DMS79 (cell line): ENCODE measurements around the gene MOSPD3.

Source experiments
- DNase-seq: peaks from one replicate; lab custom pipeline; 2025; lab: John Stamatoyannopoulos, UW

Gene MOSPD3

DNA sequence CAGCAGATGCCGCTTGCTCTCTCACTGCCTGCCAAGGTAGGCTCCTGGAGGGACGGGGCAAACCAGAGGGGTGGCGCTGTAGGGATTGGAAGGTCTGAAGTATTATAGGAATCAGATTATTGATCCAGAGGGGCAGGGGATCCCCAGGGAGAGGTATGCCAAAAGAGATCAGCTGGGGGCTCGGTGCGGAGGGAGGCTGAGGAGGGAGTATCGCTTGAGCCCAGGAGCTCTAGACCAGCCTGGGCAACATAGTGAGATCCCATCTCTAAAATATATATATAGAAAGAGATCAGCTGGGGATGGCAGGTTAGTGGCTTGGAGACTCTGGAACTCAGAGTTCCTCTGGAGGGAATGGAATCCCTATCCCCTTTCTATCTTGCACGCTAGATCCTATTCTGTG, 17.2 kb upstream of the MOSPD3 start:
- no peak for DNase-seq

DNA sequence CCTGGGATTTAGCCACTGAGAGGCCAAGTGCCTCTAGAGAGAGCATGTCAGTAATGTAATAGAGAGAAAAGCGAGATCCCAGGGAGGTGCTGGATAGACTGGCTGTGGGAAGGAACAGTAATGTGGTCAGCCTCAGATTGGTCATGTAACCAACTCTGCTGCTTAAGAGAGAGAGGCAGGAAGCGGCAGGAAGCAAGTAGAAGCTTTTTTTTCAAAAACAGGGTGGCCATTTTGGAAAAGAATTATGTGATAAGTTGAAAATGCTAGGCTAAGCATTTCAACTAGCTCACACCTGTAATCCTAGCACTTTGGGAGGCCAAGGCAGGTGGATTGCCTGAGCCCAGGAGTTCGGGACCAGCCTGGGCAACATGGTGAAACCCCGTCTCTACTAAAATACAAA, 13.9 kb upstream of the MOSPD3 start:
- no peak for DNase-seq

DNA sequence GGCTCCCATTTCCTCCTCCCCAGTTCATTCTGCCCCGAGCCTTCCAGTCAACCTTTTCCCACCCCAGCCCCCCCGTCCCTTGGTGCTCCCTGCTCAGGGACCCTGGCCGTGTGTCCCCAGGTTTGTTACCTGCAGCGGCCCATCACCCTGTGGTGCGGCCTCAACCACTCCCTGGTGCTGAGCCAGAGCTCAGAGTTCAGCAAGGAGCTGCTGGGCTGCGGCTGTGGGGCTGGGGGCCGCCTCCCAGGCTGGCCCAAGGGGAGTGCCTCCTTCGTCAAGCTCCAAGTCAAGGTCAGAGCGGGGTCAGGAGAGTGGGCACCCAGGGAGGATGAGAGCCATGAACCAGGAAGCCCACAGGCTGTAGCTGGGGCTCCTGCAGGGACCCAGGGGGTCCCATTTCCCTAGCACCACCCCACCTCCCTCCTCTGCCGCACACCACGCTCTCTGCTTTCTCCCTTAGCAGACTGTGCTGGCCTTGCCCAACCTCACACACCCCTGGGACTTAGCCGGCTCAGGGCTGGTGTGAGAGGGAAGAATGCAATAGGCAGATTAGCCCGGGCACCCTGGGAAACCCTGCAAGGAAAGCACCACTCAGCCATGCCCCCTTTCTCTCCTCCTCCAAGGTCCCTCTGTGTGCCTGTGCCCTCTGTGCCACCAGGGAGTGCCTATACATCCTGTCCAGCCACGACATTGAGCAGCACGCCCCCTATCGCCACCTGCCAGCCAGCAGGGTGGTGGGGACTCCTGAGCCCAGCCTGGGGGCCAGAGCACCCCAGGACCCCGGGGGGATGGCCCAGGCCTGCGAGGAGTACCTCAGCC, 12.2 kb upstream of the MOSPD3 start:
- no peak for DNase-seq

DNA sequence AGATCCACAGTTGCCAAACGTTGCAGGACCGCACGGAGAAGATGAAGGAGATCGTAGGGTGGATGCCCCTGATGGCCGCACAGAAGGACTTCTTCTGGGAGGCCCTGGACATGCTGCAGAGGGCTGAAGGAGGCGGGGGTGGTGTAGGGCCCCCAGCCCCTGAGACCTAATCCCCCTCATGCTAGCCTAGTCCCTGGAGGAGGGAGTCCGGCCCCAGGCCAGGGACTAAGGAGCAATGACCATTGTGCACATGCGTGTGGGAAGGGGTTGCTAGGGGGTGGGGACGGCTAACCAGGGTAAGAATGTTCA, 11.7 kb upstream of the MOSPD3 start:
- DNase-seq: no peak

DNA sequence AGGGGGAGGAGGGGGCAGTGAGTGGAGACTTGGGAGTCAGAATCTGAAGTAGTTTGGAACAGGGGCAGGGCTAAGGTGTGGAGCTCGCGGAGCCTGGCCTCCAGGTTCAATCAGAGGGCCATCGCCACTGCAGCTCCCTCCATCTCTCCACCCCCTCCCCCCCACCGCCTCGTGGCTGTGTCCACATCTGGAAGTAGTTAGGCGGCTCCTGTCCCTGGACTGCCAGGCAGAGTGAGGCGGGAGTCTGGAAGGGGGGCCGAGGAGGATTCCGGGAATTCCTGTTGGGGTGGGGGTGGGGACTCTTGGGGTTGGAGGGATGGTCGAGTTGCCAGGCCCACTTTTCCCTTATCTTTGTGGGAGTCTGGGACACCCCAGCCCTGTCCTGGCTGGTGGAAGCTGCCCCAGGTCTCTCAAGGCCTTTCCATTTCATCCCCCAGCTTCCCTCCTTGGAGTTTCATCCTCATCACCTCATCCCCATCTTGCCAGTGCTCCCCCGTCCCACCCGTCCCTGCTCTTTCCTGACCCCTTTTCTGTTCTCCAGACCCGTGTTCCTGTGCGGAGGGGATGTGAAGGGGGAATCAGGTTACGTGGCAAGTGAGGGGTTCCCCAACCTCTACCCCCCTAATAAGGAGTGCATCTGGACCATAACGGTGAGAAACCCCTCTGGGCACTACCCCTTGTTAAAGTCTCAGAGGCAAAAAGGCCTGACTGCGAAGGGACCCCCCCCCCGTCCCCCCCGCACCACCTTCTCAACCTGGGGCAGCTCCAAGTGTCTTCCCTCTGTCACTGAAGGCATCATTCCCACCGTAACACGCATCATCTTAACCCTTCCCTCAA, 9.2 kb upstream of the MOSPD3 start:
- no peak for DNase-seq

DNA sequence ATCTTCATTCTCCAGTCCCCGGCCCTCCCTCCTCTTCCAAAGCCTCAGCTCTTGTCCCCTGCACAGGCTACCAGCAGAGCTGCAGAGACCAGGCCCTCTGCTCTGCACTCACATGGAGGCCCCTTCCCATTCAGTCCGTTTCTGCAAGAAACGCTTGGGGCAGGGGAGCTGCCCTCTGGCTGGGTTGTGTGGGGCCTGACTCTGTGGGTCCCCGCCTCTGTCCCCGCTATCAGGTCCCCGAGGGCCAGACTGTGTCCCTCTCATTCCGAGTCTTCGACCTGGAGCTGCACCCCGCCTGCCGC, 8.7 kb upstream of the MOSPD3 start:
- no peak for DNase-seq

DNA sequence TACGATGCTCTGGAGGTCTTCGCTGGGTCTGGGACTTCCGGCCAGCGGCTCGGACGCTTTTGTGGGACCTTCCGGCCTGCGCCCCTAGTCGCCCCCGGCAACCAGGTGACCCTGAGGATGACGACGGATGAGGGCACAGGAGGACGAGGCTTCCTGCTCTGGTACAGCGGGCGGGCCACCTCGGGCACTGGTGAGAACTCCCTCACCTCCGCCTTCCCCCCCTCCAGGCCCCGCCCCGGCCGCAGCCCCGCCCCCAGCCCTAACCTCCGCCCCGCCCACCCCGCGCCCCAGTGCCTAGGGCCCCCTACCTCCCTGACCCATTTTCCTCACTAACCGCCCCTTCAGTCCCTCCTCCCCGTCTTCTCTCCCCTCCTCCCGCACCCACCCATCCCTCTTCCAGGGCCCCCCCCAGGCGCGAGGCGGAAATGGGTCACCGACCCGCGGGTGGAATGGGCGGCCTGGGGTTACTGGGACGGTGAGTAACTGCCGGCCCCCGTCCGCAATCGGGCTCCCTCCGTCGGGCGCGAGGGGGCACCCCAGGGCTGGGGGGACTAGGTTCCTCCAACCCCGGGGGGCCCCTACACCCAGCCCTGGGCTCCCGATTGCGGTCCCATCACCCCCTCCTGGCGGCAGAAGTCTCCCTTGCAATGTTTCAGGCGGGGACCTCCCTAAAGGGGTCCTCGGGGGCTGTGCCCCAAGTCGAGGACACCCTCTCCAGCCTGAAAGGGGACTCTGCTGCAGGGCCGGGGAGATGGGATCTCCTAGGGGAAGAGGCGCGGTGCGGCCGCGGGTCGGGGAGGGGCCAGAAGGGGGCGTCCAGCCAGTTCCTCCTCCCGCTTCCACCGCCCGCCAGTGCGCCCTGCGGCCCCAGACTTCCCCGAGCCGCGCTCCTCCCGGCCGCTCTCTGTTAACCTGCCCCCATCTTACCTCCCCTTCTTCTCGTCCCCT, 8.0 kb upstream of the MOSPD3 start:
- peak; percentile 39 for DNase-seq

DNA sequence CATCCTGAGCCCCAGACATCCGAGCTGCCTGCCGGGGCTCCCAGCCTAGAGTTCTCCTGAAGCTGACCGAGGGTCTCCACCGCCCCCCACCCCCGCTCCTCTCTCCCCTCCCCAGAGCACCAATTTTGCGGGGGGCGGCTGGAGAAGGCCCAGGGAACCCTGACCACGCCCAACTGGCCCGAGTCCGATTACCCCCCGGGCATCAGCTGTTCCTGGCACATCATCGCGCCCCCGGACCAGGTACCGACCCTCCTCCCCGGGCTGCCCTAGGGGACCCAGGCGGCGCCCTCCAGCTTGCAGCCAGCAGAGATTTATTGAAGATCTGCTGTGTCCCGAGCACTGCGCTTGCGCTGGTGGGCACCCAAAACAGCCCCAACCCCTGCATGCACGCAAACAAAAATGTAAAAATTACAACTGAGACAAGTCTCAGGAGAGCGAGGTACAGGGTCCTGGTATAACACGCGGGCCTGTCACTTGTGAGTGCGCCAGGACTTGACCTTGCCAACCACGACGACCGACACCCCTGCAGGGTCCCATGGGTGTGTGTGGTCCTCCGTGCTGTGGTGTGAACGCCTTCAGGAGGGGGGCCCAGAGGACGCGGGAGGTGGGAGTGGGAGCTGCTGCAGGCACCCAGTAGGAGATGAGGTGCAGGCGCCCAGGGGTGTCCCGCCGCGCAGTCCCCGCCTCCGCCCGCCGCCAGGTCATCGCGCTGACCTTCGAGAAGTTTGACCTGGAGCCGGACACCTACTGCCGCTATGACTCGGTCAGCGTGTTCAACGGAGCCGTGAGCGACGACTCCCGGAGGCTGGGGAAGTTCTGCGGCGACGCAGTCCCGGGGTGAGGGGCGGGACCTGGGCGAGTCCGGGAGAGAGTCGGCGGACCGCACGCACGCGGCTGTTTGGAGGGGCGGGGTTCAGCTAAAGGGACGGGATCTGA, 7.1 kb upstream of the MOSPD3 start:
- DNase-seq: no peak

DNA sequence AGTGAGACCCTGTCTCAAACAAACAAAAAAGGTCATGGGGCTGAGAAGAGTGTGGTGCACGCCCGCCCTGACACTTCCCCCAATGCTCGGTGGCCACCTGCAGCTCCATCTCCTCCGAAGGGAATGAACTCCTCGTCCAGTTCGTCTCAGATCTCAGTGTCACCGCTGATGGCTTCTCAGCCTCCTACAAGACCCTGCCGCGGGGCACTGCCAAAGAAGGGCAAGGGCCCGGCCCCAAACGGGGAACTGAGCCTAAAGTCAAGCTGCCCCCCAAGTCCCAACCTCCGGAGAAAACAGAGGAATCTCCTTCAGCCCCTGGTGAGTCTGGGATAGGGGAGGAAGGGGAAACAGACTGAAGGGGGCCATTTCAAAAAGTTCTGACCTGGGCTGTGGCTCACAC, 6.0 kb upstream of the MOSPD3 start:
- DNase-seq: no peak

DNA sequence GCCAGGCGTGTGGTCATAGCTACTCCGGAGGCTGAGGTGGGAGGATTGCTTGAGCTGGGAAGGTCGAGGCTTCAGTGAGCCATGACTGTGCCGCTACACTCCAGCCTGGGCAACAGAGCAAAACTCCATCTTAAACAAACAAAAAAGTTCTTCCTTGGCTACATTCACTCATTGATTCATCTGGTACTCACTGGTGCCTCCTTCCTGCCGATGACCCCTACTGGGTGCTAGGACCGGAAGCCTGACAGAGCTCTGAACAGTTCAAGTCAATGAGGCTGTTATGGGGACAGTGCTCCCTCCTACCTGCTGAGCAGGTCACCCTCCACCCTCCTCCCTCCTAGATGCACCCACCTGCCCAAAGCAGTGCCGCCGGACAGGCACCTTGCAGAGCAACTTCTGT, 5.2 kb upstream of the MOSPD3 start:
- no peak for DNase-seq

DNA sequence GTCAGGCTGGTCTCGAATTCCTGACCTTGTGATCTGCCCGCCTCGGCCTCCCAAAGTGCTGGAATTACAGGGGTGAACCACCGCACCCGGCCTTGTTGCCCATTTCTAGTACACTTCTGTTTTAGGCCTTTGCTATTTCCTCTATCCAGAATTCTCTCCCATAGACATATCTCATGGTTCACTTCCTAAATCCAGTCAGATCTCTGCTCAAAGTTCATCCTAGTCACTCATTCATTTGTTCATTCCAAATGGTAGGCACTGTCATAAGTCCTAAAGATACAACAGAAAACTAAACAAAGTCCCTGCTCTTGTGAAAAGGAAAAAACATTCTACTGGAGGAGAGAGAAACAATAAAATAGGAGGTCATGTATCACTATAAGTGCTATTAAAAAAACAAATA, 2.4 kb upstream of the MOSPD3 start:
- no peak for DNase-seq

DNA sequence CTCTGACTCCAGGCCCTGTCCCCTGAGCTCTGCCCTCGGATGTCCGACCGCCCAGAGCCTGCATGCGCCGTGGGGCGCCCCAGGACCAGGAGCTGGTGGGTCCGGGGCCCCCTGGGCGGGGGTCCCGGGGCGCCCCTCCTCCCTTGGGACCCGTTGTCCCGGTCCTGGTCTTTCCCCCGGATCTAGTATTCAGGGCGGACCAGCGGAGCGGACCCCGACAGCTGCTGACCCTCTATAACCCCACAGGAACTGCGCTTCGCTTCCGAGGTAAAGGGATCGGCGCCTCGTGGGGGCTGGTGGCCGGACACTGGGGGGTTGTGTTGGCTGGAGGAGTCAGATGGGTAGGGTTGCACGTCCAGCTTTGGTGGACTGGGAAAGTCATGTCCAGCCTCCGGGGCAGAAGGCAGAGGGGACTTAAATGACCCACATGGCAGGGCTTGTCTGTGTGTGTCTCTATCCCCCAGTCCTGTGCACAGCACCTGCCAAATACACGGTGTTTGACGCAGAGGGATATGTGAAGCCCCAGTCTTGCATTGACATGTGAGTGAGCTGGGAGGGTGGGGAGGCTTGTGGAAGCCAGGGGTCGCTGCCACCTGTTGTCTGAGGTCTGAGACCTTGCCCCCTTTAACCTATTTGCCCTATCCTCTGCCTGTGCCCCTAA, 520 bp downstream of the MOSPD3 start:
- DNase-seq: no peak

DNA sequence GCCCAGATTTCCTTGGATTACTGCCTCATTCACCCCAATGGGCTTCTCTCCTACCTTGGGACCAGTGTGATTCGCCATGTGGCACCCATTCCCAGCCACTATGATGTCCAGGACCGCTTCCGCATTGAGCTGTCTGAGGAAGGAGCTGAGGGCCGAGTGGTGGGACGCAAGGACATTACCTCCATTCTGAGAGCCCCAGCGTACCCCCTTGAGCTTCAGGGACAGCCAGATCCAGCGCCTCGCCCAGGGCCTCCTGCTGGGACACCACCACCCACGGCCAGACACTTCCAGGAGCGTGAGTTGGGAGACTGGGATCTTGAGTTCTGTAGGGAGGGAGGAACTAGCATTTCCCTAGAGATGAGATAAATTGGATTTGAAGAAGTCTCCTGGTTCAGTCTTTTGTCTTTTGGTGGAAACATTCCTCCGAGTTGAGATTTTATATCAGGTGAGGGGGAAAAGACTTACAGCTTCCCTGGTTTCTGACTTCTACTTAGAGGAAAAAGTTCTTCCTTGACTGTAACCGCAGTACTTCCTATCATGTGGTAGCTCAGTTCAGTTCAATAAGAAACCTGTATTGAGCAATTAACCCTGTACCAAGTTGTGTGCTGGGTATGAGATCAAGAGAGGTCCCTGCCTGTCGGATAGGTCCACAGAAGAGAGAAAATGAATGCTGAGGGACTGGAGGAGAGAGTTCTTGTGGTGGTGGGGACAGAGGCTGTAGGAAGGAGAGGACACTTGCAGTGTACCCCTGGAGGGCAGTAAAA, 1.3 kb downstream of the MOSPD3 start:
- DNase-seq: no peak

DNA sequence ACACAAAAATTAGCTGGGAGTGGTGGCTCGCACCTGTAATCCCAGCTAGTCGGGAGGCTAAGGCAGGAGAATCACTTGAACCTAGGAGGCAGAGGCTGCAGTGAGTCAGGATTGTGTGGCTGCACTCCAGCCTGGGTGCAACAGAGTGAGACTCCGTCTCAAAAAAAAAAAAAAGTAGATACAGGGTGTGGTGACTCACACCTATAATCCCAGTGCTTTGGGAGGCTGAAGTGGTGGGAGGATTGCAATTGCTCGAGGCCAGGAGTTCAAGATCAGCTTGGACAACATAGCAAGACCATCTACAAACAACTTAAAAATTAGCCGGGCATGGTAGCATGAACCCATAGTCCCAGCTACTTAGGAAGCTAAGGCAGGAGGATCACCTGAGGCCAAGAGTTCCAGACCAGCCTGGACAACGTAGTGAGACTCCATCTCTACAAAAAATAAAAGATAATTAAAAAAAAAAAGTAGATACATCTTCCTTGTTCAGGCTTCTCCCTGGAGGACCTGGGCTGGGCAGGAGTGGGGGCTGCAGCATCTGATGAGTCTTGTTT, 2.0 kb downstream of the MOSPD3 start:
- no peak for DNase-seq

DNA sequence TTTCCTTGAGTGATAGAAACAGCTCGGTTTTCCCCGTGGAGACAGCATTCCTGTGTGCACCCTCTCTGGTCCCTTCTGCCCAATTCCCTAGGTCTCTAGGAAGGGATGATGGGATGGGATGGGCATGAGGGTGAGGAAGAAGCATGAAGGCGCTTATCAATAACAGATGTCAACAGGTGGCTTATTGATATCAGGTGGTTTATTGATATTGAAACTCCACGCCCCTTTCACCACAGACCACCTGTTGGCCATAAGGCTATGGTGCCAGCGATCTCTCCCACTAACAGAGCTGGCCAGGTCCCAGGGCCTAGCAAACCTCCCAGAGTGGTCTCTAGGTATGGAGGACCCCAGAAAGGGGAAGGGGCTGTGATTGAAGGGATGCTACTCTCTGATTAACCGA, 7.9 kb downstream of the MOSPD3 start:
- DNase-seq: no peak

DNA sequence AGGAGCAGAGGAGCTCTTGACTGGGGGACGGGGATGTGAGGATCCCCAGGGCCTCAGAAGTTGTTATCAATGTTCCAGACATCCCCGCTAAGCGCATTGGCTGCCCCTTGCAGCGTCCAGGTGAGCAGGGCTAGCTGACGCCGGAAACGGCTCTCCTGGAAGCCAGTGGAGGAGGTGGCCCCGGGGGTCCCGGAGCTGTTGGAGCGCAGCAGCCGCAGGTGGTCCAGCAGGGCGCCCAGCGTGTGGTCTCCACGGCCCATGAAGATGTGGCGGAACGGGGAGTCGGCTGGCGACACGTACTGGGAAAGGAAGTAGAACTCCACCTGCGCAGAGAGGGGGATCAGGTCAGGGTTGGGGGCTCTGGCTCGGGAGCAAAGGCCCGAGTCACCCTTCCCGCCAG, 8.5 kb downstream of the MOSPD3 start:
- DNase-seq: no peak

DNA sequence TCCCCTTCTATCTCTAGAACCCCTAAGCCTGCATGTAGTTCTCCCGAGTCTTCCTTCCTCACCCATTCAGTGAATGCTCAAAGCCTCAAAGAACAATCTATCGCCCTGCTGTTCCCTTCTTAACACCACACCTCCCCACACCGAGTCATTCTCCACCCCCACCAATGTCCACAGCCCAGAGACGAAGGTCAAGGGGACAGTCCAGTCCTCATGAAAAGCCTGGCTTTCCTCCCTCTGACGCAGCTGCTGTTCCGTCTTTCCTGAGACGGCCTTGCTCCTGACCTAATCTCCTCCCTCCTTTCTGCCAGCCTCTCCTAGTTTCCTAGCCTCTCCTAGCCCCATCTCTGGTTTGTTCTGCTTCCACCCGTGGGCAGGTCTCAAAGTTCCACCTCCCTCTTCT, 9.2 kb downstream of the MOSPD3 start:
- no peak for DNase-seq

DNA sequence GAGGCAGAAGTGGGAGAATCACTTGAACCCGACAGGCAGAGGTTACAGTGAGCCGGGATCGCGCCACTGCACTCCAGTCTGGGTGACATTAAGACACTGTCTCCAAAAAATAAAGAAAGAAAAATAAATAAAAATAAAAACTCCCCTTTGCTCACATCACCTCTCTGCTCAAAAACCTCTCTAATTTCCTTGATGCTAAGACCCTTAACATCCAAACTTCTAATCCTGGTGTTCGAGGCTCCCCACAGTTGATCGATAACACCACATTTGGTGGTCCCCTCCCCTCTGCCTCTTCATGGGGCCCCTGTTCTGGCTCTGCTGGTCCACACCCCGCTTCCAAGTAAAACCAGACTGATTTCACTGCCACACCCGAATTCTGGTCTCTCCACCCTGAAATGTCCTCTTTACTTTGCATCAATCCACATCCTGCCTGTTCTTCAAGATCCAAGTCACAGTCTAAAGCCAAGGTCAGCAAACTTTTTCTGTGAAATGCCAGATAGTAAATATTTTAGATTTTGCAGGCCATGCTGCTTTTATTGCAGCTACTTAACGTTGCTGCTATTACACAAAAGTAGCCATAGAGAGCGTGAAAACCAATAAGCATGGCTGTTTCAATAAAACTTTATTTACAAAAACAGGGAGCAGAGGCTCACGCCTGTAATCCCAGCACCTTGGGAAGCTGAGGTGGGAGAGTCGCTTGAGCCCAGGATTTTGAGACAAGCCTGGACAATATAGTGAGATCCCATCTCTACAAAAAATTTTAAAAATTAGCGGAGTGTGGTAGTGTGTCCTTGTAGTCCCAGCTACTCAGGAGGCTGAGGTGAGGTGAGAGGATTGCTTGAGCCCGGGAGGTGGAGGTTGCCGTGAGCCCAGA, 11.8 kb downstream of the MOSPD3 start:
- no peak for DNase-seq

DNA sequence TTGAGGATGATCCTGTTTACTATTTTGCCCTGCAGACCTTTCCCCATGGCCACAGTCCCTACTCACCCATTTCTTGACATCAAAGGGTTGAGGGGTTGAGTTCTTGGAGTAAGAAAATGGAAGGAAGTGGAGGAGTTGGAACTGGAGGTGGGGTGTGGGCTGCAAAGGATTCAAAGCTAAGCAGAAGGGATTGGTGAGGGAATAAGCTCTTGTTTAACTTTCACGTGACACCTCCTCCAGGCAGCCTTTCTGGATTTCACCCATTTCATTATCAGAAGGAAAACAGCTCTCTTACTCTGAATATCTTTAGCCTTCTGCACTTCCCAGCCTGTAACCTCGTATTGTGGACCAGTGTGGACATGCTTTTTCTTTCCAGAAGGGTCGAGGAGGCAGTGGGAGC, 13.7 kb downstream of the MOSPD3 start:
- DNase-seq: no peak
